GM18526 (cell line): ENCODE data around the gene ZNF609.

Experiments
- POLR2A ChIP-seq: IDR thresholded peaks from 3 replicates; pipeline ENCODE4 v1.6.1; 2011; ENCODE audit not compliant: insufficient read length; ENCODE audit errors: extremely low read depth

ZNF609 gene

GRCh38 chr15:64466408-64467141 lies 6.2 kb downstream of the ZNF609 start:
- no peak for TF ChIP-seq POLR2A

GRCh38 chr15:64472161-64472560 lies 11.8 kb downstream of the ZNF609 start:
- TF ChIP-seq POLR2A: no peak

GRCh38 chr15:64474846-64475245 lies 14.5 kb downstream of the ZNF609 start:
- no peak for TF ChIP-seq POLR2A

GRCh38 chr15:64476550-64476949 lies 16.2 kb downstream of the ZNF609 start:
- no peak for TF ChIP-seq POLR2A

GRCh38 chr15:64478863-64479262 lies 18.5 kb downstream of the ZNF609 start:
- no peak for TF ChIP-seq POLR2A

GRCh38 chr15:64480891-64481290 lies 20.5 kb downstream of the ZNF609 start:
- no peak for TF ChIP-seq POLR2A

- TF ChIP-seq POLR2A: no peak
These were observed 23.4 kb downstream of the ZNF609 start for GRCh38 chr15:64483749-64484148.

- no peak for TF ChIP-seq POLR2A
These were observed 25.4 kb downstream of the ZNF609 start for GRCh38 chr15:64485796-64486195.

GRCh38 chr15:64490598-64491259 lies 30.4 kb downstream of the ZNF609 start:
- TF ChIP-seq POLR2A: no peak

- TF ChIP-seq POLR2A: no peak
These were observed 33.3 kb downstream of the ZNF609 start for GRCh38 chr15:64493641-64494040.

- TF ChIP-seq POLR2A: no peak
These were observed 40.5 kb downstream of the ZNF609 start for GRCh38 chr15:64500695-64501395.

GRCh38 chr15:64501396-64501715 lies 41.0 kb downstream of the ZNF609 start:
- TF ChIP-seq POLR2A: no peak

GRCh38 chr15:64502151-64502550 lies 41.8 kb downstream of the ZNF609 start:
- TF ChIP-seq POLR2A: no peak

- TF ChIP-seq POLR2A: no peak
These were observed 42.2 kb downstream of the ZNF609 start for GRCh38 chr15:64502551-64502950.

GRCh38 chr15:64503197-64503596 lies 42.8 kb downstream of the ZNF609 start:
- TF ChIP-seq POLR2A: no peak

GRCh38 chr15:64503640-64504039 lies 43.3 kb downstream of the ZNF609 start:
- no peak for TF ChIP-seq POLR2A
